HAP-1 (cell line): Measurements from ENCODE around the gene SAMD9L.
A peak's percentile ranks its signal among the peaks of the same experiment; 100 is the strongest.

Experiments used
- DNase-seq, 2 experiments: peaks; one replicate each; pipeline ENCODE4 v3.0.0-alpha.2; 2016 to 2020; ENCODE audit warnings: low spot score in 2 of 2
- H3K27me3 ChIP-seq: fragments of 250-450 bp; sonication (Bioruptor Pico); 2 replicates; pipeline ENCODE4 v1.5.1; 2020; ENCODE audit warnings: low read depth, mild to moderate bottlenecking, moderate library complexity
- H3K36me3 ChIP-seq: fragments of 250-450 bp; sonication (Bioruptor Pico); replicated peaks from 2 replicates; pipeline ENCODE4 v1.5.1; 2020; ENCODE audit warnings: mild to moderate bottlenecking
- H3K4me1 ChIP-seq: fragments of 250-450 bp; sonication (Bioruptor Pico); 2 replicates; pipeline ENCODE4 v1.5.1; 2020; ENCODE audit warnings: mild to moderate bottlenecking
- H3K4me3 ChIP-seq: fragments of 250-450 bp; sonication (Bioruptor Pico); 2 replicates; pipeline ENCODE4 v1.5.1; 2020; ENCODE audit warnings: mild to moderate bottlenecking, moderate library complexity
- H3K9me3 ChIP-seq: fragments of 250-450 bp; sonication (Bioruptor Pico); 2 replicates; pipeline ENCODE4 v1.5.1; 2020; ENCODE audit warnings: mild to moderate bottlenecking, moderate library complexity
- in situ Hi-C: fragments of 300-500 bp; cut with MboI; formaldehyde crosslinking; loops from 3 replicates; pipeline ENCODE4 v1.14.3; 2020; ENCODE audit warnings: low sequenced_read_pairs, inconsistent platforms, mixed read lengths

The SAMD9L gene

GRCh38 chr7:93148144-93148543 is at the start of gene SAMD9L:
Gene SAMD9L (minus strand): TSS chr7:93148385. CDS start chr7:93135971, 12,414 bp downstream.
- in situ Hi-C loops: no loop called here
- Histone ChIP-seq H3K36me3 (no peaks in the 10 kb centered on the region), H3K27me3 (peaks cover 8% of the 10 kb centered on the region; the same call in 1 of the 2 replicates), H3K4me1 (no peaks in the 10 kb centered on the region), H3K4me3 (no peak within 1 kb of the TSS), H3K9me3 (no peaks in the 10 kb centered on the region)
- DNase-seq: no peak

- Histone ChIP-seq H3K27me3 (peaks cover 6% of the 10 kb centered on the region), H3K36me3 (no peaks in the 10 kb centered on the region), H3K9me3 (no peaks in the 10 kb centered on the region), H3K4me3 (no peak overlapping the region), H3K4me1 (no peaks in the 10 kb centered on the region)
- no peak for DNase-seq
- in situ Hi-C loops: no loop called here
These were observed 48.2 kb upstream of the SAMD9L start for GRCh38 chr7:93196336-93196735.

GRCh38 chr7:93194386-93194785 is 46.2 kb upstream of the SAMD9L start:
- DNase-seq: no peak
- no peaks in the 10 kb centered on the region for H3K4me1 ChIP-seq
- H3K4me3 ChIP-seq: no peak overlapping the region
- H3K27me3 ChIP-seq: peaks cover 6% of the 10 kb centered on the region
- in situ Hi-C loops: no loop called here
- no peaks in the 10 kb centered on the region for H3K9me3 ChIP-seq
- no peaks in the 10 kb centered on the region for H3K36me3 ChIP-seq

GRCh38 chr7:93188870-93189634 is 40.9 kb upstream of the SAMD9L start:
- Histone ChIP-seq H3K9me3 (no peaks in the 10 kb centered on the region), H3K4me1 (no peaks in the 10 kb centered on the region), H3K36me3 (no peaks in the 10 kb centered on the region), H3K4me3 (no peak overlapping the region), H3K27me3 (peaks cover 11% of the 10 kb centered on the region; the same call in 1 of the 2 replicates)
- in situ Hi-C loops: no loop called here
- no peak for DNase-seq

GRCh38 chr7:93185303-93186027 is 37.3 kb upstream of the SAMD9L start:
- in situ Hi-C loops: no loop called here
- H3K36me3 ChIP-seq: no peaks in the 10 kb centered on the region
- H3K4me3 ChIP-seq: no peak overlapping the region
- no peak for DNase-seq
- no peaks in the 10 kb centered on the region for H3K4me1 ChIP-seq
- H3K27me3 ChIP-seq: peaks cover 14% of the 10 kb centered on the region
- H3K9me3 ChIP-seq: no peaks in the 10 kb centered on the region

- peaks cover 11% of the 10 kb centered on the region for H3K27me3 ChIP-seq
- no peaks in the 10 kb centered on the region for H3K36me3 ChIP-seq
- H3K9me3 ChIP-seq: no peaks in the 10 kb centered on the region
- in situ Hi-C loops: no loop called here
- no peak overlapping the region for H3K4me3 ChIP-seq
- DNase-seq: no peak
- no peaks in the 10 kb centered on the region for H3K4me1 ChIP-seq
These were observed 31.0 kb upstream of the SAMD9L start for GRCh38 chr7:93179173-93179572.

GRCh38 chr7:93178213-93178612 is 30.0 kb upstream of the SAMD9L start:
- Histone ChIP-seq H3K27me3 (peaks cover 11% of the 10 kb centered on the region), H3K36me3 (no peaks in the 10 kb centered on the region), H3K9me3 (no peaks in the 10 kb centered on the region), H3K4me3 (no peak overlapping the region), H3K4me1 (no peaks in the 10 kb centered on the region)
- DNase-seq: peak in 1 of 2 experiments; percentile 9
- in situ Hi-C loops: no loop called here

- no peaks in the 10 kb centered on the region; the same call in 1 of the 2 replicates for H3K9me3 ChIP-seq
- in situ Hi-C loops: no loop called here
- no peaks in the 10 kb centered on the region for H3K36me3 ChIP-seq
- H3K27me3 ChIP-seq: peaks cover 8% of the 10 kb centered on the region
- no peak for DNase-seq
- H3K4me3 ChIP-seq: no peak overlapping the region
- H3K4me1 ChIP-seq: no peaks in the 10 kb centered on the region
These were observed 28.9 kb upstream of the SAMD9L start for GRCh38 chr7:93176992-93177580.

GRCh38 chr7:93175219-93175618 is 27.0 kb upstream of the SAMD9L start:
- Histone ChIP-seq H3K4me1 (no peaks in the 10 kb centered on the region), H3K36me3 (no peaks in the 10 kb centered on the region), H3K27me3 (peaks cover 2% of the 10 kb centered on the region), H3K9me3 (no peaks in the 10 kb centered on the region; the same call in none of the 2 replicates), H3K4me3 (no peak overlapping the region)
- in situ Hi-C loops: no loop called here
- no peak for DNase-seq

GRCh38 chr7:93172683-93173082 is 24.5 kb upstream of the SAMD9L start:
- Histone ChIP-seq H3K27me3 (no peaks in the 10 kb centered on the region), H3K36me3 (no peaks in the 10 kb centered on the region), H3K4me1 (no peaks in the 10 kb centered on the region), H3K4me3 (no peak overlapping the region), H3K9me3 (no peaks in the 10 kb centered on the region; the same call in none of the 2 replicates)
- in situ Hi-C loops: no loop called here
- DNase-seq: no peak

GRCh38 chr7:93171606-93172226 is 23.5 kb upstream of the SAMD9L start:
- H3K4me1 ChIP-seq: no peaks in the 10 kb centered on the region
- H3K27me3 ChIP-seq: peaks cover under 1% of the 10 kb centered on the region; the same call in 1 of the 2 replicates
- no peak for DNase-seq
- in situ Hi-C loops: no loop called here
- no peak overlapping the region for H3K4me3 ChIP-seq
- no peaks in the 10 kb centered on the region; the same call in none of the 2 replicates for H3K9me3 ChIP-seq
- H3K36me3 ChIP-seq: no peaks in the 10 kb centered on the region

- DNase-seq: no peak
- H3K4me3 ChIP-seq: no peak overlapping the region
- H3K4me1 ChIP-seq: no peaks in the 10 kb centered on the region
- in situ Hi-C loops: no loop called here
- H3K36me3 ChIP-seq: no peaks in the 10 kb centered on the region
- H3K27me3 ChIP-seq: peaks cover 5% of the 10 kb centered on the region; the same call in 1 of the 2 replicates
- H3K9me3 ChIP-seq: no peaks in the 10 kb centered on the region
These were observed 17.3 kb upstream of the SAMD9L start for GRCh38 chr7:93165447-93165846.

GRCh38 chr7:93164766-93165165 is 16.6 kb upstream of the SAMD9L start:
- no peak for DNase-seq
- no peaks in the 10 kb centered on the region for H3K9me3 ChIP-seq
- H3K36me3 ChIP-seq: no peaks in the 10 kb centered on the region
- H3K4me3 ChIP-seq: no peak overlapping the region
- peaks cover 5% of the 10 kb centered on the region; the same call in 1 of the 2 replicates for H3K27me3 ChIP-seq
- H3K4me1 ChIP-seq: no peaks in the 10 kb centered on the region
- in situ Hi-C loops: no loop called here
